ENCODE measurements around the gene CABP4.
"Not testable (repeated sequence)": the region's sequence is repeated elsewhere in the genome, so short reads cannot be mapped to it uniquely, and the experiment has no call there.

The CABP4 gene

GRCh38 chr11:67421430-67422031, 33.6 kb upstream of the CABP4 start:
- Histone ChIP-seq H3K36me3 (ENCODE audit: control insufficient read depth, insufficient read depth, low read length) (no peaks in the 10 kb centered on the region), H3K9ac (ENCODE audit: low read depth, low read length) (no peak overlapping the region), H3K4me3 (ENCODE audit: low read depth, low read length) (peak overlapping the region; percentile 13), H3K27me3 (ENCODE audit: control insufficient read depth, insufficient read depth, low read length) (peaks cover 4% of the 10 kb centered on the region), H3K9me3 (ENCODE audit: control insufficient read depth, insufficient read depth, low read length) (no peaks in the 10 kb centered on the region), H3K4me1 (ENCODE audit: control insufficient read depth, insufficient read depth, low read length) (no peaks in the 10 kb centered on the region)

GRCh38 chr11:67422891-67423290, 32.3 kb upstream of the CABP4 start:
- H3K36me3 ChIP-seq (ENCODE audit: control insufficient read depth, insufficient read depth, low read length): no peaks in the 10 kb centered on the region
- no peak overlapping the region for H3K9ac ChIP-seq (ENCODE audit: low read depth, low read length)
- H3K9me3 ChIP-seq (ENCODE audit: control insufficient read depth, insufficient read depth, low read length): no peaks in the 10 kb centered on the region
- H3K4me1 ChIP-seq (ENCODE audit: control insufficient read depth, insufficient read depth, low read length): no peaks in the 10 kb centered on the region
- H3K4me3 ChIP-seq (ENCODE audit: low read depth, low read length): no peak overlapping the region
- peaks cover 4% of the 10 kb centered on the region for H3K27me3 ChIP-seq (ENCODE audit: control insufficient read depth, insufficient read depth, low read length)

GRCh38 chr11:67423466-67423865, 31.7 kb upstream of the CABP4 start:
- Histone ChIP-seq H3K9me3 (ENCODE audit: control insufficient read depth, insufficient read depth, low read length) (no peaks in the 10 kb centered on the region), H3K36me3 (ENCODE audit: control insufficient read depth, insufficient read depth, low read length) (no peaks in the 10 kb centered on the region)

GRCh38 chr11:67423891-67424613, 31.1 kb upstream of the CABP4 start:
- H3K9me3 ChIP-seq (ENCODE audit: control insufficient read depth, insufficient read depth, low read length): no peaks in the 10 kb centered on the region
- H3K36me3 ChIP-seq (ENCODE audit: control insufficient read depth, insufficient read depth, low read length): no peaks in the 10 kb centered on the region
- H3K27me3 ChIP-seq (ENCODE audit: control insufficient read depth, insufficient read depth, low read length): peaks cover 4% of the 10 kb centered on the region
- H3K9ac ChIP-seq (ENCODE audit: low read depth, low read length): no peak overlapping the region
- no peaks in the 10 kb centered on the region for H3K4me1 ChIP-seq (ENCODE audit: control insufficient read depth, insufficient read depth, low read length)
- H3K4me3 ChIP-seq (ENCODE audit: low read depth, low read length): no peak overlapping the region

More at GRCh38 chr11:67423466-67423865, 31.7 kb upstream of the CABP4 start:
- no peak overlapping the region for H3K9ac ChIP-seq (ENCODE audit: low read depth, low read length)
- H3K4me1 ChIP-seq (ENCODE audit: control insufficient read depth, insufficient read depth, low read length): no peaks in the 10 kb centered on the region
- peaks cover 4% of the 10 kb centered on the region for H3K27me3 ChIP-seq (ENCODE audit: control insufficient read depth, insufficient read depth, low read length)
- no peak overlapping the region for H3K4me3 ChIP-seq (ENCODE audit: low read depth, low read length)

- H3K9ac ChIP-seq (ENCODE audit: low read depth, low read length); H3K36me3 ChIP-seq (ENCODE audit: control insufficient read depth, insufficient read depth, low read length): not testable (repeated sequence)
Measured at GRCh38 chr11:67427364-67427859, 27.7 kb upstream of the CABP4 start.

GRCh38 chr11:67428052-67429001, 26.8 kb upstream of the CABP4 start, which contains the start of gene RPS6KB2:
Gene RPS6KB2 (plus strand): TSS chr11:67428494. CDS start chr11:67428546, 52 bp downstream.
- peaks cover 9% of the 10 kb centered on the region for H3K36me3 ChIP-seq (ENCODE audit: control insufficient read depth, insufficient read depth, low read length)
- peak within 1 kb of the TSS; percentile 99 for H3K4me3 ChIP-seq (ENCODE audit: low read depth, low read length)
- no peaks in the 10 kb centered on the region for H3K27me3 ChIP-seq (ENCODE audit: control insufficient read depth, insufficient read depth, low read length)
- no peaks in the 10 kb centered on the region for H3K9me3 ChIP-seq (ENCODE audit: control insufficient read depth, insufficient read depth, low read length)
- no peaks in the 10 kb centered on the region for H3K4me1 ChIP-seq (ENCODE audit: control insufficient read depth, insufficient read depth, low read length)
- H3K9ac ChIP-seq (ENCODE audit: low read depth, low read length): peak within 1 kb of the TSS; percentile 85

More at GRCh38 chr11:67427364-67427859, 27.7 kb upstream of the CABP4 start:
- H3K4me3 ChIP-seq (ENCODE audit: low read depth, low read length): peak overlapping the region; percentile 99
- not testable (repeated sequence) for H3K9me3 ChIP-seq (ENCODE audit: control insufficient read depth, insufficient read depth, low read length); H3K27me3 ChIP-seq (ENCODE audit: control insufficient read depth, insufficient read depth, low read length); H3K4me1 ChIP-seq (ENCODE audit: control insufficient read depth, insufficient read depth, low read length)

- Histone ChIP-seq H3K9me3 (ENCODE audit: control insufficient read depth, insufficient read depth, low read length) (no peaks in the 10 kb centered on the region), H3K36me3 (ENCODE audit: control insufficient read depth, insufficient read depth, low read length) (peaks cover 16% of the 10 kb centered on the region), H3K4me1 (ENCODE audit: control insufficient read depth, insufficient read depth, low read length) (no peaks in the 10 kb centered on the region), H3K9ac (ENCODE audit: low read depth, low read length) (peak overlapping the region; percentile 85), H3K27me3 (ENCODE audit: control insufficient read depth, insufficient read depth, low read length) (no peaks in the 10 kb centered on the region), H3K4me3 (ENCODE audit: low read depth, low read length) (peak overlapping the region; percentile 99)
Measured at GRCh38 chr11:67429038-67429668, 26.0 kb upstream of the CABP4 start.

- no peaks in the 10 kb centered on the region for H3K27me3 ChIP-seq (ENCODE audit: control insufficient read depth, insufficient read depth, low read length)
- H3K9me3 ChIP-seq (ENCODE audit: control insufficient read depth, insufficient read depth, low read length): no peaks in the 10 kb centered on the region
- H3K4me3 ChIP-seq (ENCODE audit: low read depth, low read length): no peak overlapping the region
- H3K36me3 ChIP-seq (ENCODE audit: control insufficient read depth, insufficient read depth, low read length): peaks cover 22% of the 10 kb centered on the region
- no peaks in the 10 kb centered on the region for H3K4me1 ChIP-seq (ENCODE audit: control insufficient read depth, insufficient read depth, low read length)
- H3K9ac ChIP-seq (ENCODE audit: low read depth, low read length): no peak overlapping the region
Measured at GRCh38 chr11:67429722-67430121, 25.4 kb upstream of the CABP4 start.

GRCh38 chr11:67431346-67432249, 23.6 kb upstream of the CABP4 start:
- Histone ChIP-seq H3K27me3 (ENCODE audit: control insufficient read depth, insufficient read depth, low read length) (no peaks in the 10 kb centered on the region), H3K36me3 (ENCODE audit: control insufficient read depth, insufficient read depth, low read length) (peaks cover 32% of the 10 kb centered on the region), H3K9me3 (ENCODE audit: control insufficient read depth, insufficient read depth, low read length) (no peaks in the 10 kb centered on the region), H3K9ac (ENCODE audit: low read depth, low read length) (no peak overlapping the region), H3K4me1 (ENCODE audit: control insufficient read depth, insufficient read depth, low read length) (peaks cover under 1% of the 10 kb centered on the region), H3K4me3 (ENCODE audit: low read depth, low read length) (no peak overlapping the region)

GRCh38 chr11:67432655-67433349, 22.4 kb upstream of the CABP4 start:
- H3K4me1 ChIP-seq (ENCODE audit: control insufficient read depth, insufficient read depth, low read length): peaks cover 4% of the 10 kb centered on the region
- H3K36me3 ChIP-seq (ENCODE audit: control insufficient read depth, insufficient read depth, low read length): peaks cover 36% of the 10 kb centered on the region
- no peaks in the 10 kb centered on the region for H3K27me3 ChIP-seq (ENCODE audit: control insufficient read depth, insufficient read depth, low read length)
- H3K4me3 ChIP-seq (ENCODE audit: low read depth, low read length): no peak overlapping the region
- H3K9ac ChIP-seq (ENCODE audit: low read depth, low read length): no peak overlapping the region
- H3K9me3 ChIP-seq (ENCODE audit: control insufficient read depth, insufficient read depth, low read length): no peaks in the 10 kb centered on the region

Measured in iPS-15b (cell line).